B cell (primary cell): ENCODE data around the gene CYB5A. TPM values are rescaled to one million over a fixed set of nuclear protein-coding genes. Genes with fewer than 3 reads are reported as not detected.

Experiments
- ATAC-seq: fragments of 200-7000 bp; cut with Tn5 transposase; one replicate; pipeline ENCODE4 v1.10.0; 2021; ENCODE audit warnings: low read depth, mild to moderate bottlenecking, moderate number of reproducible peaks, moderate library complexity
- CTCF ChIA-PET: fragments of 350-600 bp; sonication (Branson Sonifier 250); formaldehyde crosslinking; loops from one replicate; lab custom pipeline; 2021; ENCODE audit warnings: antibody characterized with exemption, inconsistent platforms; lab: Charles Lee
- POLR2A ChIA-PET: fragments of 350-600 bp; sonication (Branson Sonifier 250); formaldehyde crosslinking; loops from one replicate; lab custom pipeline; 2021; ENCODE audit warnings: antibody characterized with exemption; lab: Charles Lee
- DNase-seq: peaks from one replicate; pipeline ENCODE4 v3.0.0; 2013
- H2AFZ ChIP-seq: 2 replicates; pipeline ENCODE4 v1.6.1; 2012; ENCODE audit warnings: mild to moderate bottlenecking, low read depth, low read length; ENCODE audit not compliant: insufficient read depth, poor library complexity, severe bottlenecking
- H3K27ac ChIP-seq, 2 donors: 1 replicate in 1 of 2; 2 replicates in 1 of 2; pipeline ENCODE4 v1.5.1; 2012 to 2013; ENCODE audit warnings: low read length in 2 of 2, mild to moderate bottlenecking in 2 of 2, moderate library complexity in 1 of 2
- H3K27me3 ChIP-seq, 4 experiments: fragments of 200-600 bp in 1 of 4; sonication (generic) in 1 of 4; replicated peaks in 1 of 4; 1 replicate in 2 of 4; 2 replicates in 2 of 4; pipeline versions ENCODE4 v1.6.1 to v1.7.0; 2013 to 2016; ENCODE audit warnings: low read length in 3 of 4, mild to moderate bottlenecking in 2 of 4, mixed read lengths in 1 of 4, moderate library complexity in 1 of 4; ENCODE audit not compliant: insufficient read depth in 4 of 4, control insufficient read depth in 3 of 4; ENCODE audit errors: control extremely low read depth in 1 of 4
- H3K36me3 ChIP-seq, 2 experiments: replicated peaks in 1 of 2; 1 replicate in 1 of 2; 2 replicates in 1 of 2; pipeline versions ENCODE4 v1.6.1 to v1.7.1; 2013; ENCODE audit warnings: low read length in 1 of 2; ENCODE audit not compliant: insufficient read depth in 2 of 2, control insufficient read depth in 1 of 2; ENCODE audit errors: control extremely low read depth in 1 of 2, extremely low read depth in 1 of 2
- H3K4me1 ChIP-seq, 2 donors: fragments of 200-600 bp in 1 of 2; sonication (generic) in 1 of 2; 1 replicate in 1 of 2; 2 replicates in 1 of 2; pipeline versions ENCODE4 v1.5.1 to v1.6.1; 2013 to 2017; ENCODE audit warnings: low read length in 2 of 2; ENCODE audit not compliant: control insufficient read depth in 2 of 2, insufficient read depth in 2 of 2
- H3K4me2 ChIP-seq: replicated peaks from 2 replicates; pipeline ENCODE3; 2012; ENCODE audit warnings: mild to moderate bottlenecking, low read depth, low read length; ENCODE audit not compliant: poor library complexity, severe bottlenecking
- H3K4me3 ChIP-seq, 5 experiments: fragments of 200-600 bp in 1 of 5; sonication (generic) in 1 of 5; 1 replicate in 3 of 5; 2 replicates in 2 of 5; pipeline versions ENCODE4 v1.5.1 to v1.7.0; 2011 to 2016; ENCODE audit warnings: low read length in 4 of 5, mild to moderate bottlenecking in 4 of 5, low read depth in 2 of 5, control low read depth in 1 of 5, moderate library complexity in 1 of 5; ENCODE audit not compliant: insufficient read depth in 1 of 5; ENCODE audit errors: control extremely low read depth in 1 of 5, extremely low read depth in 1 of 5
- H3K79me2 ChIP-seq: fragments of 200-600 bp; sonication (generic); one replicate; pipeline ENCODE4 v1.6.0; 2016; ENCODE audit warnings: low read length; ENCODE audit not compliant: control insufficient read depth, insufficient read depth
- H3K9ac ChIP-seq: fragments of 200-600 bp; sonication (generic); 2 replicates; pipeline ENCODE4 v1.6.1; 2017; ENCODE audit warnings: mild to moderate bottlenecking, low read length, moderate library complexity
- H3K9me3 ChIP-seq, 3 donors: one replicate each; pipeline versions ENCODE4 v1.6.1 to v1.7.1; 2013; ENCODE audit warnings: low read length in 2 of 3; ENCODE audit not compliant: control insufficient read depth in 2 of 3, insufficient read depth in 1 of 3; ENCODE audit errors: control extremely low read depth in 1 of 3
- H4K20me1 ChIP-seq: 2 replicates; pipeline ENCODE4 v1.6.0; 2012; ENCODE audit warnings: mild to moderate bottlenecking, low read length; ENCODE audit not compliant: insufficient read depth, control insufficient read depth, poor library complexity, severe bottlenecking
- H3K27ac Mint-ChIP-seq: one replicate; pipeline ENCODE4 v1.8.0; 2021; ENCODE audit warnings: mixed read lengths
- H3K27me3 Mint-ChIP-seq: one replicate; pipeline ENCODE4 v1.8.0; 2021; ENCODE audit warnings: mixed read lengths
- H3K4me1 Mint-ChIP-seq: one replicate; pipeline ENCODE4 v1.8.0; 2021; ENCODE audit warnings: mixed read lengths
- H3K4me3 Mint-ChIP-seq: one replicate; pipeline ENCODE4 v1.8.0; 2021; ENCODE audit warnings: mixed read lengths
- H3K9me3 Mint-ChIP-seq: one replicate; pipeline ENCODE4 v1.8.0; 2022; ENCODE audit warnings: mixed read lengths; ENCODE audit not compliant: insufficient read depth
- CTCF ChIP-seq: fragments of 200-600 bp; IDR thresholded peaks from one replicate; pipeline ENCODE4 v1.8.0; 2022; ENCODE audit warnings: antibody characterized with exemption, mild to moderate bottlenecking
- EZH2 ChIP-seq: IDR thresholded peaks from 2 replicates; pipeline ENCODE4 v1.6.1; 2012; ENCODE audit warnings: borderline replicate concordance, low read depth, mild to moderate bottlenecking, moderate library complexity, low read length; ENCODE audit not compliant: insufficient read depth, poor library complexity, severe bottlenecking
- WGBS: methylation state at CpG from one replicate; pipeline ENCODE4 v1.1.5; 2013; ENCODE audit warnings: missing lambda C conversion rate; ENCODE audit not compliant: insufficient coverage; 5-methylcytosine and 5-hydroxymethylcytosine counted together
- intact Hi-C: fragments of 100-400 bp; cut with micrococcal nuclease; formaldehyde crosslinking; loops from one replicate; pipeline ENCODE4 v1.10.0; 2022
- polyA plus RNA-seq: library from polyadenylated mRNA; depleted of rRNA; stranded (reverse); fragments of >200 nt; gene quantifications from 2 replicates; pipeline ENCODE4 v1.2.3, GENCODE V29; 2012
- small RNA-seq: library from RNA; depleted of rRNA; stranded (forward); fragments of <200 nt; gene quantifications from one replicate; pipeline ENCODE3, GENCODE V24; 2012; ENCODE audit warnings: low replicate concordance, low read depth; ENCODE audit not compliant: insufficient read length
- total RNA-seq, 2 donors: library from RNA; stranded (reverse); fragments of 120-200 nt in 1 of 2; gene quantifications; 1 replicate in 1 of 2; 2 replicates in 1 of 2; pipeline versions ENCODE4 v1.2.3 to v1.2.4, GENCODE V29; 2013 to 2022

CYB5A gene
- total and polyA plus RNA-seq, 2 donors (not counting 1 experiment from before 2014, with no cell fraction given), result 46.9 to 217 TPM

- intact Hi-C loops, result no loop called here
- Histone ChIP-seq H3K79me2 (no peaks in the 10 kb centered on the region), H3K4me2 (no peak overlapping the region), H3K36me3 (no peaks in the 10 kb centered on the region), H3K27ac (no peak overlapping the region), H3K27me3 (no peaks in the 10 kb centered on the region), H3K9me3 (no peaks in the 10 kb centered on the region), H3K4me3 (no peak overlapping the region), H2AFZ (no peak overlapping the region), H3K9ac (no peak overlapping the region), H3K4me1 (no peaks in the 10 kb centered on the region), H4K20me1 (no peaks in the 10 kb centered on the region)
- 93% methylated on average over 3 of the region's 5 CpGs for WGBS
- ChIA-PET CTCF (no interaction called here), POLR2A (no interaction called here)
- ATAC-seq (no peak), DNase-seq (no peak)
- TF ChIP-seq CTCF, result no peak
- TF ChIP-seq EZH2, result no peak
- Mint-ChIP-seq H3K27me3 (no peaks in the 10 kb centered on the region), H3K4me1 (peaks cover 2% of the 10 kb centered on the region), H3K9me3 (no peaks in the 10 kb centered on the region), H3K27ac (no peak overlapping the region), H3K4me3 (no peak overlapping the region)
Observed at GRCh38 chr18:74204526-74205152, 87.1 kb downstream of the CYB5A start.

GRCh38 chr18:74203811-74204210, 88.0 kb downstream of the CYB5A start:
- H3K4me2 ChIP-seq, result no peak overlapping the region
- H3K9me3 Mint-ChIP-seq, result no peaks in the 10 kb centered on the region
- ATAC-seq, result no peak
- TF ChIP-seq CTCF, result no peak
- H3K27me3 Mint-ChIP-seq, result no peaks in the 10 kb centered on the region
- no peak overlapping the region for H3K27ac Mint-ChIP-seq
- H3K4me3 ChIP-seq, result no peak overlapping the region
- 78% methylated on average over 7 of the region's 7 CpGs for WGBS
- DNase-seq, result no peak
- peaks cover 4% of the 10 kb centered on the region for H3K4me1 Mint-ChIP-seq
- ChIA-PET POLR2A (interaction anchor here (0.6 kb wide), 1 partner anchor 59 kb away, joined by 5 read pairs; no protein-coding TSS in a partner anchor), CTCF (no interaction called here)
- H3K4me1 ChIP-seq, result no peaks in the 10 kb centered on the region
- intact Hi-C loops, result no loop called here
- H3K27me3 ChIP-seq, result no peaks in the 10 kb centered on the region
- H3K79me2 ChIP-seq, result no peaks in the 10 kb centered on the region
- no peak overlapping the region for H3K4me3 Mint-ChIP-seq
- no peak overlapping the region for H3K9ac ChIP-seq
- no peak overlapping the region for H2AFZ ChIP-seq
- no peaks in the 10 kb centered on the region for H3K36me3 ChIP-seq
- H3K27ac ChIP-seq, result no peak overlapping the region
- no peaks in the 10 kb centered on the region for H4K20me1 ChIP-seq
- H3K9me3 ChIP-seq, result no peaks in the 10 kb centered on the region

Small RNA genes lying within 50 kb of the gene (small RNA-seq; reads per million reads assigned to genes)
- not detected for gene RN7SL551P

Other genes with a start within 250 kb of the CYB5A start
- 3.7 and 4.1 TPM in 2 replicates for gene FBXO15, start 144.1 kb downstream of the CYB5A start, total RNA-seq
- 1.6 and 2.1 TPM in 2 replicates for gene FBXO15, start 144.1 kb downstream of the CYB5A start, polyA plus RNA-seq
- gene TIMM21, start 143.4 kb downstream of the CYB5A start, total RNA-seq, result 24.3 and 25.0 TPM in 2 replicates
- 22.9 and 28.5 TPM in 2 replicates for gene TIMM21, start 143.4 kb downstream of the CYB5A start, polyA plus RNA-seq
- not detected in 2 replicates for gene C18orf63, start 23.9 kb upstream of the CYB5A start, total RNA-seq
- gene C18orf63, start 23.9 kb upstream of the CYB5A start, polyA plus RNA-seq, result not detected in 2 replicates
- not detected in 2 replicates for gene DIPK1C, start 165.3 kb upstream of the CYB5A start, total RNA-seq
- gene DIPK1C, start 165.3 kb upstream of the CYB5A start, polyA plus RNA-seq, result not detected in 2 replicates
- gene CNDP2, start 204.4 kb upstream of the CYB5A start, total RNA-seq, result 182 and 196 TPM in 2 replicates
- gene CNDP2, start 204.4 kb upstream of the CYB5A start, polyA plus RNA-seq, result 121 and 185 TPM in 2 replicates
- gene CNDP1, start 242.5 kb upstream of the CYB5A start, total RNA-seq, result 0.51 and 0.57 TPM in 2 replicates
- 0.12 and 0.19 TPM in 2 replicates for gene CNDP1, start 242.5 kb upstream of the CYB5A start, polyA plus RNA-seq